ENCODE measurements around the gene C2orf69. TPM values are rescaled to one million over a fixed set of nuclear protein-coding genes. Genes with fewer than 3 reads are reported as not detected.

The C2orf69 gene, protein sequence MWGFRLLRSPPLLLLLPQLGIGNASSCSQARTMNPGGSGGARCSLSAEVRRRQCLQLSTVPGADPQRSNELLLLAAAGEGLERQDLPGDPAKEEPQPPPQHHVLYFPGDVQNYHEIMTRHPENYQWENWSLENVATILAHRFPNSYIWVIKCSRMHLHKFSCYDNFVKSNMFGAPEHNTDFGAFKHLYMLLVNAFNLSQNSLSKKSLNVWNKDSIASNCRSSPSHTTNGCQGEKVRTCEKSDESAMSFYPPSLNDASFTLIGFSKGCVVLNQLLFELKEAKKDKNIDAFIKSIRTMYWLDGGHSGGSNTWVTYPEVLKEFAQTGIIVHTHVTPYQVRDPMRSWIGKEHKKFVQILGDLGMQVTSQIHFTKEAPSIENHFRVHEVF
- 26.8 and 28.7 TPM in 2 replicates for total RNA-seq

DNA sequence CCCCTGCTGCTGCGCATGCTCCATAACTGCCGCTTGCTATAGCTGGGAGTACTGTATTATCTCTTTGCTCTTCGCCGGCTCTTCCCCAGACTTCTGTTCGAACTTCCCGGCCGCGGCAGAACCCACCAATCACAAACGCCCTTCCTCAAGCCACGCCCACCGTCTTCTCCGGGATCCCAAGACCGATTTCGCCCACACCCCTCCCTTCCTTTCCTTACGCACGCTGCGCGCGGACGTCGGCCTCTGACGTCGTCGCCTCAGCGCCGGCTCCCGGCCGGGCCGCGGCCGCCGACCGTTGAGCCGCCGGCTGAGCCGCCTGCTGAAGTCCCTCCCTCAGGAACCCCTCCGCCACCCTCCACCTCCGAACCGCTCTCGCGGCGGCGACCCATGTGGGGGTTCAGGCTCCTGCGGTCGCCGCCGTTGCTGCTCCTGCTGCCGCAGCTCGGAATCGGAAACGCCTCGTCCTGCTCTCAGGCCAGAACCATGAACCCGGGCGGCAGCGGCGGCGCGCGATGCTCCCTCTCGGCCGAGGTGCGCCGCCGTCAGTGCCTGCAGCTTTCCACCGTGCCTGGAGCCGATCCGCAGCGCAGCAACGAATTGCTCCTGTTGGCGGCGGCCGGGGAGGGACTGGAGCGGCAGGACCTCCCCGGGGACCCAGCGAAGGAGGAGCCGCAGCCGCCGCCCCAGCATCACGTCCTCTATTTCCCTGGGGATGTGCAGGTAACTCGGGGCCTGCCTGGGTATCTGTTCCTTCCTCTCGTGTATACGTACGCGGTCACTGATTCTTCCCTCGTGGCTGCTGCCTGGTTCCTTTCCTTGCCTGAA lies at the start of gene C2orf69:
Gene C2orf69, plus strand, starts transcription at position 242 of the 825 bp plus-strand sequence. Its CDS starts 146 bp downstream, at position 388.

DNA sequence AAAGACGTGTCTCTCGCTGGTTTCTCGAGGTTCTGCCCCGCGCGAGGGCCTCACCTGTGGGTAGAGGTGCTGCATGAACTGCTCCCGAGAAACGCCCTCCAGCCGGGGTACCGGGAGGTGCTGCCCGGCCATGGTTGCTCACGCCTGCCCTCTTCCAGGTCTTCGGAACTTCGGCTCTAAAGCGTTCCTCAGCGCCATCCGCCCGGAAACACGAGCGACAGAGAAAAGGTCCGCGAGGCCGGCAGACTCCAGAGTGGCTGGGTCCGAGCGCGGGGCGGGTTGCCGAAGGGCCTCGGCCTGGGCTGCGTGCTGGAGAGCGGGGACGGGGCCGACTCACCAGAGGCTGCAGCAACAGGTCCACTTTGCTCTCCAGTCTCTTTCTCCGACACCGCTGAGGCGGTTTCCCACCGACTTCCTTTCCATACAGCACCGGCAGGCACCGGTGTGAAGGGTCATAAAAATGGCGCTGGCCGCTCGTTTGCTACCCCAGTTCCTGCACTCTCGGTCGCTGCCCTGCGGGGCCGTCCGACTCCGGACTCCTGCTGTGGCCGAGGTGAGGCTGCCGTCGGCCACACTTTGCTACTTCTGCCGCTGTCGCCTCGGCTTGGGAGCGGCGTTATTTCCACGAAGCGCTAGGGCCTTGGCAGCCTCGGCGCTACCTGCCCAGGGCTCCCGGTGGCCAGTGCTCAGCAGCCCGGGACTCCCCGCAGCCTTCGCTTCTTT lies 44.4 kb downstream of the C2orf69 start, which contains the start of the genes MAIP1 and TYW5:
Gene MAIP1, plus strand, starts transcription at position 244 of the 723 bp plus-strand sequence. Its CDS starts 217 bp downstream, at position 461.
Gene TYW5, minus strand, starts transcription at position 153 of the 723 bp plus-strand sequence. Its CDS starts 21 bp downstream, at position 132.

Small RNAs within 50 kb of the gene (small RNA-seq; reads per million reads assigned to genes)
- gene AC108032.1, result not detected
- gene RN7SL717P, result not detected

Other genes starting within 250 kb of the C2orf69 start
- gene FTCDNL1, start 60.1 kb upstream of the C2orf69 start, total RNA-seq, result 0.13 and 0.76 TPM in 2 replicates
- gene TYW5, start 44.2 kb downstream of the C2orf69 start, total RNA-seq, result 9.8 and 11.8 TPM in 2 replicates
- 17.3 and 21.4 TPM in 2 replicates for gene MAIP1, start 44.3 kb downstream of the C2orf69 start, total RNA-seq

Data from articular chondrocyte of knee joint (primary cell).